HuH-7 (cell line): Measurements from ENCODE around the gene FLRT1.

Experiments used
- DNase-seq: peaks from one replicate; pipeline ENCODE4 v3.0.0; 2011; ENCODE audit warnings: low spot score

The FLRT1 gene

DNA sequence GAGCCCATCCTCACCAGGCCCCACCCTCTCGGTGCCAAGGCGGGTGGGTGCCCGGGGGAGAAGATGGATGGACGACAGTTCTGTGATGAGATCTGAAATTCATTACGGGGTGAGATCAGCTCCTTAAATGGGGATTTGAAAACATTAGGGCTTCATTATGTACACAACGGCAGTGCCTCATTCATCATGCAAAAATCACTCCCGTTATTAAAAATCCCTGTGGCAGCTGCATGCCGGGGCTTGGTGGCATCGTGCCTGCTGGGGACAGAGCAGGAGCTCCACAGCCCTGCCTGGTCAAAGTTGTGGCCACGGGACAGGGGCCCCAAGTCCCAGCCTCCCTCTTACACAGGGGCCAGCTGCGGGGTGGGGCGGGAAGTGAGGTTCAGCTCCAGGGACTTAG, 29.3 kb upstream of the FLRT1 start:
- DNase-seq, result no peak

DNA sequence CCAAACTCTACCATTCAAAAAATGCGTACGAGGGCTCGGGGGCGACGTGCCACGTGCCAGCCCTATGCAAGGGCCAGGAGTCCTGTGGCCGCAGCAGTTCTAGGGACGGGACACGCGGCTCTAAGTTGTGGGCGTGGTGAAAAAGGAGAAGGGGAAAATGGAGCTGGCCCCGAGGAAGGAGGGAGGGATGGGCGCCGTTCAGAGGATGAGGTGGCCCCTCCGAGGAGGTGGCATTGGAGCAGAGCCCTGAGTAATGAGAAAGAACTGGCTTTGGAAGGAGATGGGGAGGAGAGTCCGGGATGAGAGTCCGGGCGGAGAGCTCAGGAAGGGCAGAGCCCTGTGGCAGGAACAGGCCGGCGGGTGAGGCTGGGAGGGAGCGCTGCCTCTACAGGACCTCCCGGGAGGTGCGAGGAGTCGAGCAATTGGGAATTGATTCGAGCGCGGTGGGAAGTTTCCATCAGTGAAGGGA, 28.5 kb upstream of the FLRT1 start:
- DNase-seq, result peak; percentile 48

- peak; percentile 92 for DNase-seq
Observed at GRCh38 chr11:64007629-64008282, 28.0 kb upstream of the FLRT1 start.

- DNase-seq, result no peak
Observed at GRCh38 chr11:64008283-64008913, 27.3 kb upstream of the FLRT1 start.

GRCh38 chr11:64008914-64009633, 26.7 kb upstream of the FLRT1 start:
- DNase-seq, result peak; percentile 43

DNA sequence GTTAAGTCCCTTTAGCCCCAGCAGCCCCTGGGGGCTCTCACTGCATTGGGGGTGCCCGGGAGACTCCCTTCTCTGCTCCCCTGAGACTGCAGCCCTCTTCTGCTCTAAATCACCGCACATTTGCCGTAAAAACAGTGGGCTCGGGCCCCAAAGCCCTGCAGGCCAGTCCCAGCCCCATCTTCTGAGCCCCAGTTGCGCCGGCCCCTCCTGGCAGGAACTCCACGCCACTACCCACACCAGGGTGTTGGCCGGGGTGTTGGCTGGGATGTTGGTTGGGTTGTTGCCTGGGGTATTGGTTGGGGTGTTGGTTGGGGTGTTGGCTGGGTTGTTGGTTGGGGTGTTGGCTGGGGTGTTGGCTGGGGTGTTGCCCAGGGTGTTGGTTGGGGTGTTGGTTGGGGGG, 26.0 kb upstream of the FLRT1 start:
- no peak for DNase-seq

- DNase-seq, result no peak
Observed at GRCh38 chr11:64010783-64011182, 24.9 kb upstream of the FLRT1 start.

DNA sequence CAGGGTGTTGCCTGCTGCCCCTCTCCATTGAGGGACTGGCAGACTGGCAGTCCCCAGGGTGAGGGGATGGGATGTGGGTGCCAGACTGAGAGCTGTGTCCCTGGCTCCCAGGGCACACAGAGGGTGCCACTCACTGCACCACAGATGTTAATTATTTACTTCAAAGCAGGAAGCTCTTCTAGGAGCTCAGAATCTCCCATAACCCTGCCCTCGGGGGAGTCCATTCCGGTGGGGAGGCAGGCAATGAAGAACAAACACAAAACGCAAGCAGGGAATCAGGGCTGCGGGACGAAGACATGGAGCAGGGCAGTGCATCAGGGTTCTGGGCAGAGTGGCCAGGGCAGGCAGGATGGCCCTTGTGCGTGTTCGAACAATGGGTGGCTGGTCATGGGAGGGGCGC, 24.4 kb upstream of the FLRT1 start:
- no peak for DNase-seq

DNA sequence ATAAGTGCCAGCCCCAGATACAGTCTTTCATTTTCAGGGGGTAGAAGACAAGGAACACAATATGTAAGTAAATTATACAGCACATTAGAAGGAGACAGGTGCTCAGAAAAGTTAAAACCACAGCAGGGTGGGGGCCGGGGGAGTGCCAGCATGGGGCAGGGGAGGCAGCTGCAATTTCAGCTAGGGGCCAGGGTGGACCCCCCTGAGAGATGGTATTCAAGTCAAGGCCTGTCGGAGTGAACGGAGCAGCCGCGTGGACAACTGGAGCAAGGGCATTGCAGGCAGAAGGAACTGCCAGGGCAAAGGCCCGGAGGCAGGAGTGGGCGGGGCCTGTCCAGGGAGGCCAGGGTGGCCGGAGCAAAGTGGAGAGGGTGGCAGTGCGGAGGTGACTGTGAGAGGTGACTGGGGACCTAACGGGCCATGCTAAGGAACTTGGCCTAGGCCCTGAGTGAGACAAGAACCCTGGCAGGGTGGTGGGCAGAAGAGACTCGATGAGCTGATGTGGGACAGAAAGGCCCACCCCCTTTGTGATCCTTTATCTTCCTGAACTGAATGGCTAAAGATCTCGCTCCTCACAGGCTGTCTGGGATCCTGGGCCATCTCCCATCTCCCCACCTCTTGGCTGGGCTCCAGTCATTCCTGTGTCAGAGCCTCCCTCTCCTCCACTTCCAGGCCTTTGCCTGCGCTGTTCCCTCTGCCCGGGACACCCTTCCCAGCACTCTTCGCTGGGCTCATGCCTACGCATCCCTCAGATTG, 22.4 kb upstream of the FLRT1 start:
- DNase-seq, result no peak

DNA sequence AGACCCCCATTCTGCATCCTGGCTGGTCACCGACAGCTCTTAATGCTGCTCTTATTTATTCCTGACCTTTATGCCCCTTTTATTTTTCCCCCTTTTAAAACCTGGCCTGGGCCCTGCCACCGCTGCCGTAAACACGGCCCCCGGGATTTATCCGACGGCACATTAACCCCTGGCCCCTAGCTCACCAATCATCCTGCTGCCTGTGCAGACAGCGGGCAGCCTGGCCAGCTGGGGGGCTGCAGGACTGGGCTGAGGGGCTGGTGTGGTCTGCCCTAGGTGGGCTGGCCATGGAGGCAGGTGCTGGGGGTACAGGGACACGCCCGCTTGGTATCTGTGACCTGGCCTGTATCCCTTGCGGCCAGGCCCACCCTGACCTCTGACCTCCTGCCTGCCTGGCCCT, 21.4 kb upstream of the FLRT1 start:
- no peak for DNase-seq

DNA sequence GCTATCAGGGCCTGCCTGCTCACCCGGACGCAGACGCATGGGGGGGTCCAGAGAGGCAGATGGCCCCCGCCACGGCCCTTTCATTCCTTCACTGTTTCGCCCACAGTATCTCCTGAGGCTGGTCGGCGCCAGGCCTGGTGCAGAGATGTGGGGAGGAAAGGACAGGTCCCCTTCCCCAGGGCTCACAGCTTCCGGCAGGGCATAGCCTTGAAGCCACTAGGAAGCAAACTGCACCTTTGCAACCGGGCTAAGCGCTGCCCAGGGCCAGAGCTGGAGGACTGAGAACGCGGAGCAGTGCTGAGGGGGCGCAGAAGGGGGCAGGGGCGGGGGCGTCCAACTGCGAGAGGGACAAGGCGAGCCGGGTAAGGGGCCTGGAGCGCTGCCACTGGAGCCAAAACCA, 20.2 kb upstream of the FLRT1 start:
- no peak for DNase-seq

DNA sequence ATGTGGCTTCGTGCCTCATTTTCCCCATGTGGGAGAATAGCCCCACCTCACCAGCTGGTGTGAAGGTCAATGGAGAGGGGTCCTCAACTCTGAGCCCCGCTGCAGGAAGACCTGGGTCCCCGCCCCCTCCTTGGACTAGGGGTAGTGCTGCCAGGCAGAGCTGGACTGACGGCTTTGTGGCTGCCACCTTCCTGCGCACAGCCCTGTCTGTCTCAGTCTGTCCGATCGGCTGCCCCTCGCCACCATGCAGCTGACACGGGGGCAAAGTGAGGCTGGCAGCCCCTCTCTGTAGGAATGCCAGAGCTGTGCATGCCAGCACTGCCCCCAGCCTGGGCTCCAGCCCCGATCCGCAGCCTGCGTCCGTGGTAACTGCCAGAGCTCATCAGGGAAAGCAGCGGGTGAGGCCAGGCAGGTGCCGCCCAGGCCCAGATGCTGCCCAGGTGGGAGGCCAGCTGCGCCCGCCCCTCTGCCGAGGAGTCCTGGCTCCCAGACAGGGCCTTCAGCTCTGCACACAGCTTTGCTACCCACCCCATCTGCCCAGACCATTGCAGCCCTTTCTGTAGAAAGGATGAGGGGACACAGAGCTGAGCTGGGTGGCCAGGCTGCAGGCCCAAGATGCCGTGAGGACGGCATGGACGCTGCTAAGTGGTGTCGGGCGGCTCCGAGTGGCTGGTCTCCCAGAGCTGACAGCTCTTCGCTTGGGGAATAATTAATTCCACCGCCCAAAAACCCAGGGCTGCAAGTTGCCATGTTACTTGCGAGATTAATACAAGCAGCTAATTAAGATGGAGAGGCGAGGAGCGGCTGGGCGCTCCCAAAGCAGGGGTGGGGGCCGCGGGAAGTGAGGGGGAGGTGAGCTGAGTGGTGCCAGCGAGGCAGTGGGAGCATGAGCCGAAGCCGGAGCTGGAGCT, 19.5 kb upstream of the FLRT1 start:
- DNase-seq, result no peak

DNA sequence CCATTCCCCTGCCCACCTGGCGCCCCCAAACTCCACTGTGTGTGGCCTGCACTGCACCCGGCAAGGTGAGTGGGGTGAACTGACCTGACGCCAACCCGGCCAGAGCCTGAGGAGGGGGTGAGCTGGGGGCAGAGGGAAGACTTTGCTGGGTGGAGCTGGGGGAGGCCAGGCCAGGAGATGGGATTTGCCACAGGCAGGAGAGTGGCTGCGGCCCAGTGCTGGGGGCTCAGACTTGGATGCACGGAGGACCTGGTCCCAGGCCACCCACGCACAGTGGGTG, 17.8 kb upstream of the FLRT1 start:
- DNase-seq, result no peak

- no peak for DNase-seq
Observed at GRCh38 chr11:64018310-64018709, 17.4 kb upstream of the FLRT1 start.

- no peak for DNase-seq
Observed at GRCh38 chr11:64019106-64020037, 16.4 kb upstream of the FLRT1 start.

GRCh38 chr11:64020976-64021756, 14.6 kb upstream of the FLRT1 start:
- no peak for DNase-seq

- no peak for DNase-seq
Observed at GRCh38 chr11:64021757-64022093, 14.0 kb upstream of the FLRT1 start.

DNA sequence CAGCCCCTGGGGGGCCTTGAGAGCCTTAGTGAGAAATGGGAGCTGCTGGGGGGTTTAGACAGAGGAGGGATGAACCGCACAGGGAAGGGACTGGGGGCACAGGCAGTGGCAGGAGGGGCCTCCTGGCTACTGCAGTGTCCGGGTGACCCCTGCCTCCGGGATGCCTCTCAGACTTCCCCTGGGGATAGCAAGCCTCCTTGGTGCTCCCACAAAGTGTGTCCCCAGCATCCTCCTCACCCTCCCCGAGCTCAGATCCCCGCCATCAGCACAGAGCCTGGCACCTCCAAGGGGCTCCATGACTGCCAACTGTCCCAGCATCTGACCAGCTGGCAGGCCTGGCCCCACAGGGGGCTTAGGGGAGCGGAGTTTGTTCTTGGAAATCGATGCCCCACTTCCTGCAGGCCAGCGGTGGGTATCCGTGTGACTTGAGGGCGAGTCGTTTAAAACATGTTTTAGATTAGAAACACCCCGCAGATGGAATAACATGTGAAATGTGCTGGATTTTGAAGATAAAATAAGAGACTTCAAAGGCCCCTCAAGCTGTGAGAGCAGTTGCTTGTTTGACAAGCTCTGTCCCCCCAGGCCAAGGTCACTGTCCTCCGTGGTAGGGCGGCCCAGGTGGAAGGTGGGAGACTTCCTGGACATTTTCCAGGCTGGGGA, 13.5 kb upstream of the FLRT1 start:
- DNase-seq, result no peak
